ENCODE results near the gene SERP1. TPM values are rescaled to one million over a fixed set of nuclear protein-coding genes. Genes with fewer than 3 reads are reported as not detected.

Gene SERP1
- polyA plus RNA-seq, 1 of the 3 experiments (the other 2 are of a cell fraction), result 77.4 TPM

DNA sequence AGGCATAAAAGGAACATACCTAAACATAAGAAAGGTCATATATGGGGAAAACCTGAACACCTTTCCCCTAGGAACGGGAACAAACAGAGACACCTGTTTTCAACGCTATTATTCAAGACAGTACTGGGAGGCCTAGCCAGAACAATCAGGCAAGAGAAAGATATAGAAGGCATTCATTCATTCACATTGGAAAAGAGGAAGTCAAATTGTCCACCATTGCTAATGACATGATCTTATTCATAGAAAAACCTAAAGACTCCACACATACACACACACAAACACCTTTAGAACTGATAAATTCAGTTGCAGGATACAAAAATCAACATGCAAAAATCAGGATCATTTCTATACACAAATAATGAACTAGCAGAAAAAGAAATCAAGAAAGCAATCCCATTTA is 36.5 kb downstream of the SERP1 start:
- H2AFZ ChIP-seq (ENCODE audit: low read depth), result no peak overlapping the region
- ChIA-PET CTCF (interaction anchor here (1.0 kb wide), 1 partner anchor 9 kb away, joined by 3 read pairs; no protein-coding TSS in a partner anchor), POLR2A (no interaction called here)
- H4K20me1 ChIP-seq (ENCODE audit: insufficient read depth), result no peaks in the 10 kb centered on the region
- TF ChIP-seq SIN3A (IDR thresholded peaks at IDR 0.05; ENCODE audit: borderline replicate concordance, low read depth, low read length) (no peak), JUND (IDR thresholded peaks at IDR 0.05) (no peak), MXI1 (IDR thresholded peaks at IDR 0.05; ENCODE audit: low read depth, low read length) (no peak), TEAD4 (IDR thresholded peaks at IDR 0.05; ENCODE audit: borderline replicate concordance, insufficient read depth) (no peak), SMC3 (IDR thresholded peaks at IDR 0.05; ENCODE audit: low read depth, low read length) (no peak), RAD21 (IDR thresholded peaks at IDR 0.05; ENCODE audit: low read length) (no peak), GABPA (IDR thresholded peaks at IDR 0.05; ENCODE audit: low read depth) (no peak), RCOR1 (IDR thresholded peaks at IDR 0.05; ENCODE audit: low read length) (no peak), CHD2 (IDR thresholded peaks at IDR 0.05; ENCODE audit: low read length, partially characterized antibody) (no peak)
- TF ChIP-seq, protein P1, sequence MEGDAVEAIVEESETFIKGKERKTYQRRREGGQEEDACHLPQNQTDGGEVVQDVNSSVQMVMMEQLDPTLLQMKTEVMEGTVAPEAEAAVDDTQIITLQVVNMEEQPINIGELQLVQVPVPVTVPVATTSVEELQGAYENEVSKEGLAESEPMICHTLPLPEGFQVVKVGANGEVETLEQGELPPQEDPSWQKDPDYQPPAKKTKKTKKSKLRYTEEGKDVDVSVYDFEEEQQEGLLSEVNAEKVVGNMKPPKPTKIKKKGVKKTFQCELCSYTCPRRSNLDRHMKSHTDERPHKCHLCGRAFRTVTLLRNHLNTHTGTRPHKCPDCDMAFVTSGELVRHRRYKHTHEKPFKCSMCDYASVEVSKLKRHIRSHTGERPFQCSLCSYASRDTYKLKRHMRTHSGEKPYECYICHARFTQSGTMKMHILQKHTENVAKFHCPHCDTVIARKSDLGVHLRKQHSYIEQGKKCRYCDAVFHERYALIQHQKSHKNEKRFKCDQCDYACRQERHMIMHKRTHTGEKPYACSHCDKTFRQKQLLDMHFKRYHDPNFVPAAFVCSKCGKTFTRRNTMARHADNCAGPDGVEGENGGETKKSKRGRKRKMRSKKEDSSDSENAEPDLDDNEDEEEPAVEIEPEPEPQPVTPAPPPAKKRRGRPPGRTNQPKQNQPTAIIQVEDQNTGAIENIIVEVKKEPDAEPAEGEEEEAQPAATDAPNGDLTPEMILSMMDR (IDR thresholded peaks at IDR 0.05), result no peak
- TF ChIP-seq, protein P2, sequence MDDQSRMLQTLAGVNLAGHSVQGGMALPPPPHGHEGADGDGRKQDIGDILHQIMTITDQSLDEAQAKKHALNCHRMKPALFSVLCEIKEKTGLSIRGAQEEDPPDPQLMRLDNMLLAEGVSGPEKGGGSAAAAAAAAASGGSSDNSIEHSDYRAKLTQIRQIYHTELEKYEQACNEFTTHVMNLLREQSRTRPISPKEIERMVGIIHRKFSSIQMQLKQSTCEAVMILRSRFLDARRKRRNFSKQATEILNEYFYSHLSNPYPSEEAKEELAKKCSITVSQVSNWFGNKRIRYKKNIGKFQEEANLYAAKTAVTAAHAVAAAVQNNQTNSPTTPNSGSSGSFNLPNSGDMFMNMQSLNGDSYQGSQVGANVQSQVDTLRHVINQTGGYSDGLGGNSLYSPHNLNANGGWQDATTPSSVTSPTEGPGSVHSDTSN (IDR thresholded peaks at IDR 0.05), result no peak
- TF ChIP-seq, protein P3, sequence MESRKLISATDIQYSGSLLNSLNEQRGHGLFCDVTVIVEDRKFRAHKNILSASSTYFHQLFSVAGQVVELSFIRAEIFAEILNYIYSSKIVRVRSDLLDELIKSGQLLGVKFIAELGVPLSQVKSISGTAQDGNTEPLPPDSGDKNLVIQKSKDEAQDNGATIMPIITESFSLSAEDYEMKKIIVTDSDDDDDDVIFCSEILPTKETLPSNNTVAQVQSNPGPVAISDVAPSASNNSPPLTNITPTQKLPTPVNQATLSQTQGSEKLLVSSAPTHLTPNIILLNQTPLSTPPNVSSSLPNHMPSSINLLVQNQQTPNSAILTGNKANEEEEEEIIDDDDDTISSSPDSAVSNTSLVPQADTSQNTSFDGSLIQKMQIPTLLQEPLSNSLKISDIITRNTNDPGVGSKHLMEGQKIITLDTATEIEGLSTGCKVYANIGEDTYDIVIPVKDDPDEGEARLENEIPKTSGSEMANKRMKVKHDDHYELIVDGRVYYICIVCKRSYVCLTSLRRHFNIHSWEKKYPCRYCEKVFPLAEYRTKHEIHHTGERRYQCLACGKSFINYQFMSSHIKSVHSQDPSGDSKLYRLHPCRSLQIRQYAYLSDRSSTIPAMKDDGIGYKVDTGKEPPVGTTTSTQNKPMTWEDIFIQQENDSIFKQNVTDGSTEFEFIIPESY (IDR thresholded peaks at IDR 0.05; ENCODE audit: borderline replicate concordance, low read depth), result no peak
- TF ChIP-seq, protein P4, sequence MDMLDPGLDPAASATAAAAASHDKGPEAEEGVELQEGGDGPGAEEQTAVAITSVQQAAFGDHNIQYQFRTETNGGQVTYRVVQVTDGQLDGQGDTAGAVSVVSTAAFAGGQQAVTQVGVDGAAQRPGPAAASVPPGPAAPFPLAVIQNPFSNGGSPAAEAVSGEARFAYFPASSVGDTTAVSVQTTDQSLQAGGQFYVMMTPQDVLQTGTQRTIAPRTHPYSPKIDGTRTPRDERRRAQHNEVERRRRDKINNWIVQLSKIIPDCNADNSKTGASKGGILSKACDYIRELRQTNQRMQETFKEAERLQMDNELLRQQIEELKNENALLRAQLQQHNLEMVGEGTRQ (IDR thresholded peaks at IDR 0.05; ENCODE audit: borderline replicate concordance, low read depth, low read length), result no peak
- no peaks in the 10 kb centered on the region for H3K79me2 ChIP-seq (ENCODE audit: insufficient read depth)
- no peaks in the 10 kb centered on the region for H3K27me3 ChIP-seq (ENCODE audit: insufficient read depth)
- WGBS (ENCODE audit: low lambda C conversion rate), result 84% methylated on average over 2 of the region's 2 CpGs
- no peaks in the 10 kb centered on the region for H3F3A ChIP-seq (replicated peaks; ENCODE audit: insufficient read depth)
- H3K9me3 ChIP-seq, result no peaks in the 10 kb centered on the region
- no peak overlapping the region for H3K9ac ChIP-seq
- no peak overlapping the region for H3K27ac ChIP-seq (ENCODE audit: low read depth in 2 of 2, low read length in 1 of 2)
- DNase-seq, result no peak
- no peaks in the 10 kb centered on the region for H3K36me3 ChIP-seq (replicated peaks in 1 of 2; ENCODE audit: control insufficient read depth in 1 of 2, insufficient read depth in 2 of 2, low read length in 1 of 2)
- H3K9me2 ChIP-seq, result no peaks in the 10 kb centered on the region
- H3K4me2 ChIP-seq, result no peak overlapping the region
- no peak overlapping the region for H3K4me3 ChIP-seq (ENCODE audit: low read depth in 2 of 2, low read length in 1 of 2)
- H3K4me1 ChIP-seq (ENCODE audit: control insufficient read depth in 1 of 2, insufficient read depth in 2 of 2, low read depth in 1 of 2, low read length in 1 of 2), result no peaks in the 10 kb centered on the region
